ENCODE data around the gene SLC22A14. TPM values are rescaled to one million over a fixed set of nuclear protein-coding genes. Genes with fewer than 3 reads are reported as not detected.

SLC22A14 gene
- total and polyA plus RNA-seq, 2 donors from 2014 or later: 0.19 to 0.75 TPM

- no peak overlapping the region for H3K4me3 ChIP-seq (ENCODE audit: low read length in 3 of 3)
- DNase-seq: peak in 2 of 5 donors; percentile 13 to 19
- intact Hi-C loops (cut with DNase I): no loop called here
These were observed 32.1 kb downstream of the SLC22A14 start for GRCh38 chr3:38314112-38314763.

GRCh38 chr3:38314764-38315487, 32.8 kb downstream of the SLC22A14 start:
- no peak for TF ChIP-seq CTCF (IDR thresholded peaks at IDR 0.05; ENCODE audit: borderline replicate concordance, extremely low read depth, insufficient read depth)
- Histone ChIP-seq H3K27ac (ENCODE audit: low read depth in 2 of 2, low read length in 2 of 2) (no peak overlapping the region), H3K9me3 (ENCODE audit: control insufficient read depth in 2 of 3, insufficient read depth in 1 of 3, low read length in 3 of 3) (no peaks in the 10 kb centered on the region), H3K27me3 (ENCODE audit: control insufficient read depth, insufficient read depth, low read length) (no peaks in the 10 kb centered on the region), H3K36me3 (ENCODE audit: control insufficient read depth in 2 of 3, insufficient read depth in 3 of 3, low read length in 3 of 3) (no peaks in the 10 kb centered on the region), H3K4me1 (ENCODE audit: control insufficient read depth in 2 of 3, insufficient read depth in 2 of 3, low read depth in 1 of 3, low read length in 3 of 3) (no peaks in the 10 kb centered on the region), H3K4me3 (ENCODE audit: low read length in 3 of 3) (no peak overlapping the region), H3K9ac (ENCODE audit: low read length in 3 of 3) (no peak overlapping the region)
- FAIRE-seq: no peak
- intact Hi-C loops (cut with DNase I): no loop called here
- DNase-seq: peak in 1 of 5 donors; percentile 7

More at GRCh38 chr3:38314112-38314763, 32.1 kb downstream of the SLC22A14 start:
- Histone ChIP-seq H3K27me3 (ENCODE audit: control insufficient read depth, insufficient read depth, low read length) (no peaks in the 10 kb centered on the region), H3K27ac (ENCODE audit: low read depth in 2 of 2, low read length in 2 of 2) (no peak overlapping the region), H3K36me3 (ENCODE audit: control insufficient read depth in 2 of 3, insufficient read depth in 3 of 3, low read length in 3 of 3) (no peaks in the 10 kb centered on the region), H3K9me3 (ENCODE audit: control insufficient read depth in 2 of 3, insufficient read depth in 1 of 3, low read length in 3 of 3) (no peaks in the 10 kb centered on the region), H3K4me1 (ENCODE audit: control insufficient read depth in 2 of 3, insufficient read depth in 2 of 3, low read depth in 1 of 3, low read length in 3 of 3) (no peaks in the 10 kb centered on the region), H3K9ac (ENCODE audit: low read length in 3 of 3) (no peak overlapping the region)
- FAIRE-seq: no peak
- TF ChIP-seq CTCF (IDR thresholded peaks at IDR 0.05; ENCODE audit: borderline replicate concordance, extremely low read depth, insufficient read depth): no peak

GRCh38 chr3:38315488-38316230, 33.6 kb downstream of the SLC22A14 start:
- Histone ChIP-seq H3K4me3 (ENCODE audit: low read length in 3 of 3) (no peak overlapping the region), H3K9me3 (ENCODE audit: control insufficient read depth in 2 of 3, insufficient read depth in 1 of 3, low read length in 3 of 3) (no peaks in the 10 kb centered on the region), H3K27me3 (ENCODE audit: control insufficient read depth, insufficient read depth, low read length) (no peaks in the 10 kb centered on the region), H3K36me3 (ENCODE audit: control insufficient read depth in 2 of 3, insufficient read depth in 3 of 3, low read length in 3 of 3) (no peaks in the 10 kb centered on the region), H3K4me1 (ENCODE audit: control insufficient read depth in 2 of 3, insufficient read depth in 2 of 3, low read depth in 1 of 3, low read length in 3 of 3) (no peaks in the 10 kb centered on the region), H3K27ac (ENCODE audit: low read depth in 2 of 2, low read length in 2 of 2) (no peak overlapping the region), H3K9ac (ENCODE audit: low read length in 3 of 3) (no peak overlapping the region)
- no peak for FAIRE-seq
- intact Hi-C loops (cut with DNase I): no loop called here
- TF ChIP-seq CTCF (IDR thresholded peaks at IDR 0.05; ENCODE audit: borderline replicate concordance, extremely low read depth, insufficient read depth): no peak
- no peak for DNase-seq

Measured in kidney (tissue), 14 donors.